NCI-H82 treated with DMSO at 0.1 percent for 48 hours (cell line): ENCODE results near the gene GPATCH3.
"Not testable (repeated sequence)": the region's sequence is repeated elsewhere in the genome, so short reads cannot be mapped to it uniquely, and the experiment has no call there.

ENCODE experiments used
- DNase-seq: peaks from one replicate; lab custom pipeline; 2025; ENCODE audit not compliant: unreplicated experiment; lab: John Stamatoyannopoulos, UW

Gene GPATCH3

DNA sequence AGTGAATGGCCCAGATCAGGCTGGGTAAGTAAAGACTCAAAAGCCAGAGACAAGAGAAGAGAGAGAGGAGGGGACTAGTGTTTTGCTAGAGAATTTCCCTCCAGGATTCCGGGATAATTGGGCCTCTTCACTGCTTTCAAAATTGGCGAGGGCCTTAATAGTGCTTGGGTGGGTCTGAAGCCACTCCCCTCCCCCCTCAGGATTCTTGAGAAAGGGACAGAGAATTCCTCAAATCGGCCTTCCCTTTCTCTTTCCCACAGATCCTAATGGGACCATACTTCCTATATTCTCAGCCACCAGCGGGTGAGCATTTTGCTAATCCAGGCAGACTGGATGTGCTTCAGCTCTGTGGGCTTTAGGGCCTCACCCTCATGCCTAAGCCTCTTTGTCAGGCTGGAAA is 25.4 kb downstream of the GPATCH3 start:
- DNase-seq, result no peak

GRCh38 chr1:26873097-26873496 is 27.2 kb downstream of the GPATCH3 start:
- not testable (repeated sequence) for DNase-seq

GRCh38 chr1:26864610-26865480 is 35.4 kb downstream of the GPATCH3 start:
- DNase-seq, result peak; percentile 93

GRCh38 chr1:26863685-26864077 is 36.6 kb downstream of the GPATCH3 start:
- DNase-seq, result no peak

DNA sequence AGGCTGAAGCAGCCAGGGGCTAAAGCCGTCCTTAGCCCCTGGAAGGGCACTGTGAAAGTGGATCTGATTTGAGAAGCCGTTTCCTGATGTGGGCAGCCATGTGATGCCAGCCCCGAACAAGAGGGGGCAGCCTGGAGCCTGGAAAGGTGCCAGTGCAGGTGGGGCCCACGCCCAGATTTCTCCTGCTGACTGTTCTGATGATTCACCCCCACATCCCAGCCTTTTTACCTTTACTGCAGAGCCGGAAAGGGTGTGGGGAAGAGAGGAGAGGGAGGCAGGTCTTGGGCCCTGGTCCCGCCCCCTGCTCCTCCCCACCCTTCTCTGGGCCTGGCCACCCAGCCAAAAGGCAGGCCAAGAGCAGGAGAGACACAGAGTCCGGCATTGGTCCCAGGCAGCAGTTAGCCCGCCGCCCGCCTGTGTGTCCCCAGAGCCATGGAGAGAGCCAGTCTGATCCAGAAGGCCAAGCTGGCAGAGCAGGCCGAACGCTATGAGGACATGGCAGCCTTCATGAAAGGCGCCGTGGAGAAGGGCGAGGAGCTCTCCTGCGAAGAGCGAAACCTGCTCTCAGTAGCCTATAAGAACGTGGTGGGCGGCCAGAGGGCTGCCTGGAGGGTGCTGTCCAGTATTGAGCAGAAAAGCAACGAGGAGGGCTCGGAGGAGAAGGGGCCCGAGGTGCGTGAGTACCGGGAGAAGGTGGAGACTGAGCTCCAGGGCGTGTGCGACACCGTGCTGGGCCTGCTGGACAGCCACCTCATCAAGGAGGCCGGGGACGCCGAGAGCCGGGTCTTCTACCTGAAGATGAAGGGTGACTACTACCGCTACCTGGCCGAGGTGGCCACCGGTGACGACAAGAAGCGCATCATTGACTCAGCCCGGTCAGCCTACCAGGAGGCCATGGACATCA is 37.2 kb downstream of the GPATCH3 start, which contains the start of gene SFN:
Gene SFN (plus strand): TSS at position 369 of the 904 bp plus-strand sequence. CDS start 64 bp downstream, at position 433.
- no peak for DNase-seq

DNA sequence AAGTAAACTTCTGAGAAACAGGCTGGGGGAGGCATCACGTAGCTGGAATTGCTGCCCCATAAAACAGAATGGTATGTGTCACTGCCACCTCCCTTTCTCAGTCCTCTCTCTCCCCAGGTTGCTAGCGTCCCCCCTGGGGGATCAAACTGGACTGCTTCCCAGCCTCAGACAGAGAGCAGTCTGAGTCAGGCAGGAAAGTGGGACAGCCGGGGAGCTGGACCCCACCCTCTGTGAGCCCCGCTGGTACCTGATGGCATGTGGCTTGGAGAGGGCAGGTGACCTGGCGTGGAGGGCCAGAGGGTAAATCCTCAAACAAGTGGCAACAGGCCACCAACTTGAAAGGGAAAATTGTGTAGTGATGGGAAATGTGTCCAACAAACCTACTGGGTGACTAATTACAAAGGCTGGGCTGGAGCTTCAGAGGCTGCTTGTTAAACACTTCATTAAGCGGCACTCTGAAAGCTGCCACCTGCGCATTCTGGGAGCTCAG is 38.3 kb downstream of the GPATCH3 start:
- no peak for DNase-seq

DNA sequence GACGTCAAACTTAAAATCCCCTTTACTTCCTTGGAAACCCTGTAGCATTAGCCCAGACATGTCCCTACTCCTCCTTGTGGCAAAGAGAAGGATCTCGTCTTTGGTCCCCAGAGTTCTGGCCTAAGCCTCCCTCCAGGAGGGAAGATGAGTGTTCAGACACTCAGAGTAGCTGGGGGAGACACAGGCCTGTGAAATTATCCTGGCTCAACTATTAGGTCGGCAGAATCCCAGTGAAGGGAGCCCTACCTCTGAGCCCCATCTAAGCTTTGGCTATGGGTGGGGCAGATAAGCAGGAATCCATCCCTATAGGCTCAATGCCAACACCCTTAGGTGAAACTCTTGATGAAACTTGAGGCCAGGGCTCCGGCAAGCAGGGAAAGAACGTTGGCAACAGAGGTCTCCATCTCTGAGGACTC is 39.0 kb downstream of the GPATCH3 start:
- no peak for DNase-seq

GRCh38 chr1:26858891-26859640 is 41.2 kb downstream of the GPATCH3 start:
- no peak for DNase-seq

DNA sequence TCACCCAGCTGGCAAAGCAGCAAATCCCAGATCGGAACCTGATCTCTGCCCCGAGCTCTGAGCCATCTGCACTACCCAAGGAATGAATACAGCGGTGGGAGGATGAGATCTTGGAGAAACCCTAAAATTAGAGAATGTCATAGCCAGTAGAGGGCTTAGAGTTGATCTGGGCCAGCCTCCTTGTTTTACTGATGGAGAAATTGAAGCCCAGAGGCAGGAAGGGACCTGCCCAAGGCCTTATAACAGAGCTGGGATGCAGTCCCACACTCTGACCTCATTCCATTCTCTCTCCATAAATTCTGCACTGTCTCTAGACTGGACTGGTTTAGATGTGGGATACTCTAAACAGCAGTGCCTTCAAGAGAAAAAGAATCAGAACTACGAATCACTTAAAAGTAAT is 42.1 kb downstream of the GPATCH3 start:
- peak; percentile 37 for DNase-seq

DNA sequence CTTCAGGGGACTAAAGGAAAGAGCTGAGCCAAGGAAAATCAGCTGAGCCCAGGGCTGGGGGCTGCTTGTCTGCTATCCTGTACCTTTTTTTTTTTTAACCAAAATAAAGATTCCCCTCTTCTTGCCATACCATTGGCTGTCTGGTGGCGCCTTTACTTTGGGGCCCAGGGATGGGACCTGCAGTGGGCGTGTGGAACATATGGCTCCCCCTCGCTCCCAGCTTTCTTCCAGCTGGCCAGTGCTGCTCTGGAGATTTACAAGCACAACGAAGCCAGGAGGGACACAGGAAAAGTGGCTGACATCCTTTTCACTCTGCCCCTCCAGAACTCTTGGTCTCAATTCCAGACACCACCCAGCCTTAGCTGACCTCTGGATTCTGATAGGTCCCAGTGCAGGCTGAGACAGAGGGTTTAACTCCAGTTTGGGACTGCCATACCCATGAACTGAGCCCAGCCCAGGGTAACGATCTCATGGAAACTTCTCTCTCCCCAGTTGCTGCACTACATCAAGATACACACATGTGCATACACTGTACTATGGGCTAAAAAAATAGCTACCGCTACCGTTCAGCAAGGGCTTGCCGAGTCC is 42.7 kb downstream of the GPATCH3 start:
- no peak for DNase-seq

- DNase-seq, result no peak
Observed at GRCh38 chr1:26856604-26857469, 43.4 kb downstream of the GPATCH3 start.

GRCh38 chr1:26856181-26856580 is 44.1 kb downstream of the GPATCH3 start:
- no peak for DNase-seq

DNA sequence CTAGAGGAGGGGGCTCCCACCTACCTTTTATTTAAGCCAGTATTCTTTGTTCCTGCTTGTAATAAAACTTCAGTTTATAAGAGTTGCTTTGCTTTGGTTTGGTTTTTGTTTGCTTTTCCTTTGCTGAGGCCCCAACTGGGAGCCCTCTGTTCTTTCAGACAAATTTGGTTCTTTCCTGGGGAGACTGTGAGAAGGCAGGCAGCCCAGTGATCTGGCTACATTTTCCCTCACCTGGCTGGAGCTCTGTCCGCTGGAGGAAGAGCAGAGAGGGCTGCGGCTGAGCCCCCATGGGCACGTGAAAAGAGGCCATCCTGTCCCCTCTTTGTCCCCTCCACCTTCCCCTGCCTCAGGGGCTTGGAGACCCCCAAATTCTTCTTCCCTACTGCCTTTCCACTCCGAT is 44.6 kb downstream of the GPATCH3 start:
- DNase-seq, result no peak

DNA sequence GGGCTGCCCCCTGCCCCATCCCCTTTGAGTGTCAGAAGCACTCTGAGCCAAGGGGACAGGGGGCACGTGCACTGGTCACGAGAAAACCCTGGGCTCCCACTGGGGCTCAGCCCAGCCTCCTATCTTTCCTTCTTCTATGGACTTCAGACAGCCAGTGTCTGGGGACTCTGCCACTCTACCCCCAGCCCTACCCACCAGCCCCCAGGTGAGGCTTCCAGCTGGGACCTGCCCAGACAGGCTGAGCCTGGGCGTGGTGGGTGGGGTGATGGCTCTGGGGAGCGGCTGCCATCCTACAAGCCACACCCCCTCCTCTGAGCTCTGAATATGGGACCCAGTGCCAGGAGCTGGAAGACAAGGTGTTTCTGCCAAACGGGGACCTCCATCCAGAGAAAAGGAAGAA is 45.4 kb downstream of the GPATCH3 start:
- DNase-seq, result no peak

DNA sequence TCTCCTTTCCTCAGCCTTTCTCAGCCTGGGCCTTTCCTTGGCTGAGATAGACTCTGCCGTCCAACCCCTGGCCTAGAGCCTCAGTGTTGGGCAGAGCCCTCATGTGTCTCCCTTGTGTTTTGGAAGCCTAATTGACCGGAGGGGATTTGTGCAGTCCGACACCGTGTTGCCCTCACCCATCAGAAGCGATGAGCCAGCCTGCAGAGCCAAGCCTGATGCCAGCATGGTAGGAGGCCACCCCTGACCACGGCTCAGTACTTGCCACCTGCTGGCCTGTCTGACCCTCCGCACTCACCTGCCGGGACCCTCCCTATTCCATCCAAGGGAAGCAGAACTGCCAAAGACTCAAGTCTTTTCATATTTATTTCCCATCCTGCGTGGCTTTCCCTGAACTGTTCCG is 46.7 kb downstream of the GPATCH3 start:
- no peak for DNase-seq

- DNase-seq, result peak; percentile 48
Observed at GRCh38 chr1:26853156-26853555, 47.1 kb downstream of the GPATCH3 start.

DNA sequence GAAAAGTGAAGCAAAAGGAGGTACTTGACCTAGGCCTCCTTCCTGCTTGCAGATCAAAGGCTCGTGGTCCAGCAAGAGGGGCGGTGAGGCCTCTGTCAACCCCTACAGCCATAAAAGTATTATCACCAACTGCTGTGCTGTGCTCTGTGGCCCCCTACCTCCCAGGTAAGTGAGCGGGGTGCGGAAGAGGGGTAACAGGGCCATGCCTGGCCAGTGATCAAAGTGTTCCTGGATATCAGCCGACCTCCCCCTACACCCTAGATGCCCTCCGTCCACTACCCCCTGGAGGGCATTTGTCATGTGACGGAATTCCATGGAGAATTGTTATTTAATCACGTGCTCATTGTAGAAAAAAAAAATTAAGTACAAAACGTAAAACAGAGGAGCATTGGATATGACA is 47.6 kb downstream of the GPATCH3 start:
- DNase-seq, result no peak

GRCh38 chr1:26851106-26851684 is 49.1 kb downstream of the GPATCH3 start:
- no peak for DNase-seq
